ENCODE data around the gene BBS1.
"Not testable (repeated sequence)": the region's sequence is repeated elsewhere in the genome, so short reads cannot be mapped to it uniquely, and the experiment has no call there.

The BBS1 gene

GRCh38 chr11:66582565-66583147, 72.2 kb downstream of the BBS1 start:
- DNase-seq, result not testable (repeated sequence)

Data from suppressor macrophage treated with lipopolysaccharide for 4 hours (primary cell).